GM21717 (cell line): Measurements from ENCODE around the gene BRICD5.
A peak's percentile ranks its signal among the peaks of the same experiment; 100 is the strongest.
"Not testable (repeated sequence)": the region's sequence is repeated elsewhere in the genome, so short reads cannot be mapped to it uniquely, and the experiment has no call there.

Source experiments
- ATAC-seq: cut with Tn5 transposase; IDR thresholded peaks from one replicate; pipeline ENCODE4 v1.9.1; 2021; ENCODE audit warnings: mild to moderate bottlenecking, moderate library complexity; ENCODE audit not compliant: unreplicated experiment

The BRICD5 gene

DNA sequence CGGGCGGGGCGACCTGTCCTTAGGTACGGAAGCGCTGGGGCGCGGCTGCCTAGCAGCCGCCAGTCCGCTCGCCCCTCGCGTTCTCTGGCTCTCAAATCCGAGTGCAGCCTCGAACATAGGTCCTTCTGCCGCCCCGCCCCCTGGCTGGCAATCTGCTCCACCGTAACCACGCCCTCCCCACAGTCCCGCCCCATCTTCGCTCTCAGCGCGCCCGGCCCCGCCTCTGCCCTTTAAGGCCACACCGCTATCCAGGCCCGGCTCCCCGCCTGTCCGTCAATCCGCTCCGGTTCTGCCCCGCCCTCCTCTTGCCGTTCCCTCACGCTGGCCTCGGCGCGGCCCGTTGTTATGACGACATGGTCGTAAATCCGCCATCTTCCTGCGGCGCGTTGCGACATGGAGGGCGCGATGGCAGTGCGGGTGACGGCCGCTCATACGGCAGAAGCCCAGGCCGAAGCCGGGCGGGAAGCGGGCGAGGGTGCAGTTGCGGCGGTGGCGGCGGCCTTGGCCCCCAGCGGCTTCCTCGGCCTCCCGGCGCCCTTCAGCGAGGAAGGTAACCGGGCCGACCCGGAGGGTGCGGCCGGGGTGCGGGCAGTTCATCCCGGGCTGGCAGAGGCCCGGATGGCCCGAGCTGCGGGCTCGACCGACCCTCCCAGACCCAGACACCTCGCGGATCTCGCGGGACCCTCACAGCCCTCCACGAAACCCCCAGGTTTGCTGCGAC, 12.7 kb upstream of the BRICD5 start, which contains the start of gene E4F1:
Gene E4F1 (plus strand): TSS at position 371 of the 721 bp plus-strand sequence. CDS start 23 bp downstream, at position 394.
- peak; percentile 83 for ATAC-seq

GRCh38 chr16:2216330-2216729, 5.7 kb upstream of the BRICD5 start:
- ATAC-seq = no peak

- peak; percentile 70 for ATAC-seq
These were observed 4.0 kb upstream of the BRICD5 start, which contains the start of gene PGP for GRCh38 chr16:2214719-2214968. Gene PGP (minus strand): TSS chr16:2214840. CDS start chr16:2214777, 63 bp downstream.

DNA sequence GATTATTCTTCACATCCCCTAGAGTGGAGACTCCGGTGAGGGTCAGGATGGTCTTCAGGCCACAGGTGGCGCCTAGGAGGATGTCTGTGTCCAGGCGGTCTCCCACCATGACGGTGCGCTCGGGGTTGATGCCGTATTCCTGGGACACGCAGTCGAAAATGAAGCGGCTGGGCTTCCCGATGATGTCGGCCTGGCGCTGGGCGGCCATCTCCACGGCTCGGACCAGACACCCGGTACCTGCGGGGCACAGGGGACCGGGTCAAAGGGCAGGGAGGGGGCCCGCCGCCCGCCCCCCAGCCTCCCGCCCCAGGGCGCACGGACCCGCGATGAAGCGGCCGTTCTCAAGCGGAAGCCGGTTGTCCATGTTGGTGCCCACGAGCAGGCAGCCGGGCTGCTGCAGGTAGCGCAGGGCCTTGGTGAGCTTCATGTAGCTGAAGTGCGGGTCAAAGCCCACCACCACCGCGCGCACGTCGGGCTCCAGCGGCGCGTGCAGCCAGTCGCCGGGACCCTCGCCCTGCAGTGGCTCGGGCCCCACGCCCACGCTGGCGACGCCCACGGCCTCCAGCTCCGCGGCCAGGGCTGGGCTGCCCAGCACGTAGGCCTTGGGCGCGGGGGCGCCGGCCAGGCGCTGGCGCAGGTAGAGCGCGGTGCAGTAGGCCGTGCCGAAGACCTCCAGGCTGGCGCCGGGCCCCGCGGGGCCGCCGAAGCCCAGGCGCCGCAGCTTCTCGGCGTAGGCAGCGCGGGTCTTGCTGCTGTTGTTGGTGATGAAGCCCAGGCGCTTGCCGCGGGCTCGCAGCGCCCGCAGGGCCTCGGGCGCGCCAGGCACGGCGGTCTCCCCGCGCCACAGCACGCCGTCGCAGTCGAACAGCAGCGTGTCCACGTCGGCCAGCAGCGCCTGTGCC, 3.4 kb upstream of the BRICD5 start:
- ATAC-seq = peak; percentile 13

- ATAC-seq = no peak
These were observed 2.0 kb upstream of the BRICD5 start for GRCh38 chr16:2212362-2213324.

DNA sequence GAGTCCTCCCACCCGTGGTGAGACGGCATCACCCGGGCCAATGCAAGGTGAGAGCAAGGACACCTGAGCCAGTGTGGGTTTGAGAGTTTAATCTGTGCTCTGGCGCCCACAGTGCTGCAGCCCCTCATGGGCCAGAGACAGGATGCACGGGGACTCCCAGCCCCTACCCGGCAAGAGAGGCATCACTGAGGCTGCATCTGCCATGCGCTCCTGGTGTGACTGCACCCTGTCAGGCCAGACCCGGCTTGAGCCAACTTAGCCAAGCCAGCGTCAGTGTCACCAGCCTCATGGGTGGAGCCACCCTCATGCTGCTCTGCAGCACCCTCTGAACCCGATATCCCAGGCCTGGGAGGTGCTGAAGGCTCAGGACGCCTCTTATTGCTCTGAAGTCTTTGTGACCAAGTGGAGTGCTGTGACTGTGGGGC, 1.3 kb upstream of the BRICD5 start:
- no peak for ATAC-seq

GRCh38 chr16:2210009-2210332, 692 bp downstream of the BRICD5 start:
- ATAC-seq = no peak

- no peak for ATAC-seq
These were observed 1.2 kb downstream of the BRICD5 start for GRCh38 chr16:2209258-2210008.

DNA sequence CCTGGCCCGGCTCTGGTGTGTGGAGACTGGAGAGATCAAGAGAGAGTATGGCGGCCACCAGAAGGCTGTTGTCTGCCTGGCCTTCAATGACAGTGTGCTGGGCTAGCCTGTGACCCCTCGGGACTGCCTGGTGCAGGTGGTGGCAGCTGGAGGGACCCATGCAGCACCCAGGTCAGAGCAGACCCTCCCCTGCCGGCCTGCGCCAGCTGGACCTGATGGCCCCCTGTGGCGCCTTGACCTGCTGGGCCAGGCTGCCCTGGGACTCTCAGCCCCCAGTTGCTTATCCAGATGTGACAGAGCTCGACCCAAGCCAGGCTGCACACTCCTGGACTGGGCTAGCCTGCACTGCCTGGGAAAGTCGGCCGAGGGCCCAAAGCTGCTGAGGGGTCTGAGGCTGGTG, 1.9 kb downstream of the BRICD5 start:
- no peak for ATAC-seq

DNA sequence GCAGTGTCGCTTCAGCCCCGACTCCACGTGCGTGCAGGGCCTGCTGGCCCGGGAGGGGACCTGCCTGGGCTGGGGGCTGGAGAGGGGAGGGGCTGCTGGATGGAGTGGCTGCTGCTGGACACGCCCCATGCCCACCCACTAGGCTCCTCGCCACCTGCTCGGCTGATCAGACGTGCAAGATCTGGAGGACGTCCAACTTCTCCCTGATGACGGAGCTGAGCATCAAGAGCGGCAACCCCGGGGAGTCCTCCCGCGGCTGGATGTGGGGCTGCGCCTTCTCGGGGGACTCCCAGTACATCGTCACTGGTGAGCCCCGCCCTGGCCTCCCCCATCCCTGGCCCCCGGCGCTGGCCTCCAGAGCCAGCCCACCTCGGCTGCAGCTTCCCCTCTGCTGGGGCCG, 2.4 kb downstream of the BRICD5 start:
- no peak for ATAC-seq

DNA sequence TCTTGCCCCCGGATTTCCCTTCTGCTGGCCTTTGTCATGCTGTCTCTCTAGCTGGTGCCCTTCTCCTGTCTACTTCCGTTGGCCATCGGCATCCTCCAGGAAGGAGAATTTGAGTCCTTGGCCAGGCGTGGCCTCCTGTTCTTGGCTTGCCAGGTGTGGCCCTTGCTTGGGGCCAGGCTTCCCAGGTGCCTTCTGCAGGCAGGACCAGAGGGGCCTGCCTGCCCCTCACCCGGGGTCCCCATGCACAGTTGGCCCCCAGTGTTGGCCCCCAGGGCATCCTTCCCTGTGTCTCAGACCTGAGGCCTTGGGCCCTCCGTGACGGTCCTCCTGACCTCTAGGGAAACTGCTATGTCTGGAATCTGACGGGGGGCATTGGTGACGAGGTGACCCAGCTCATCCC, 2.8 kb downstream of the BRICD5 start:
- ATAC-seq = no peak

DNA sequence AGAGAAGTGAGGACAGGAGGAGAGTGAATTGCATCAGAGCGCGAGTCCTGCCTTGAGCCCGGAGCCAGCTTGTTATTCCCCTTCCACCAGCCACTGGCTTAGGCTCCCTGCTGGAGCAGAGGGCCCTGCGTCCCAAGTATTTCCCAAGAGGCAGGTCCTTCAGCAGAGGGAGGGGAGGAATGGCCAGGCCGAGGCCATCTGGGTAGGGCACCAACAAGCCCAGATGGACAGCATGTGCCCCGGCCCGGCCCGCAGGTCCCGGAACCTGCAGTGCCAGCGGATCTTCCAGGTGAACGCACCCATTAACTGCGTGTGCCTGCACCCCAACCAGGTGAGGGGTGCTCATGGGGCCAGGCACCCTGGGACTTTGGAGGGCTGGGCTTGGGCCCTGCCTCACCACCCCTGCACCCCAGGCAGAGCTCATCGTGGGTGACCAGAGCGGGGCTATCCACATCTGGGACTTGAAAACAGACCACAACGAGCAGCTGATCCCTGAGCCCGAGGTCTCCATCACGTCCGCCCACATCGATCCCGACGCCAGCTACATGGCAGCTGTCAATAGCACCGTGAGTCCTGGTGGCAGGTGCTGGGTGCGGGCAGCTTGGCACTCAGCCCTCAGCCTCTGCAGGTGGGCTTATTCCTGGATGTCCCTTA, 3.8 kb downstream of the BRICD5 start:
- ATAC-seq = no peak

DNA sequence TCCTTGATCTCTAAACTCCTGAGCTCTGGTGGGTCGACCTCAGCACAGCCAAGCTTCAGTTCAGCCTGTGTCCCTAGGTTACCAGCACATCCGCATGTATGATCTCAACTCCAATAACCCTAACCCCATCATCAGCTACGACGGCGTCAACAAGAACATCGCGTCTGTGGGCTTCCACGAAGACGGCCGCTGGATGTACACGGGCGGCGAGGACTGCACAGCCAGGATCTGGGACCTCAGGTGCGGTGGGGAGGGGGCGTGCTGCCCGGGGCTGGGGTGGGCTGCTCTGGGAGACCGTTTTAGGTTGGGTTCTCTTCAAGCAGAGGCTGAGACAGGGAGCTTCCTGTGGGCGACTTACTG, 4.3 kb downstream of the BRICD5 start:
- ATAC-seq = no peak

- peak; percentile 12 for ATAC-seq
These were observed 4.7 kb downstream of the BRICD5 start for GRCh38 chr16:2205967-2206313.

GRCh38 chr16:2205104-2205966, 5.3 kb downstream of the BRICD5 start, which contains the start of gene MLST8:
Gene MLST8 (plus strand): TSS chr16:2205454. CDS start chr16:2206086, 632 bp downstream.
- peak; percentile 43 for ATAC-seq

GRCh38 chr16:2204416-2205103, 6.1 kb downstream of the BRICD5 start:
- no peak for ATAC-seq

DNA sequence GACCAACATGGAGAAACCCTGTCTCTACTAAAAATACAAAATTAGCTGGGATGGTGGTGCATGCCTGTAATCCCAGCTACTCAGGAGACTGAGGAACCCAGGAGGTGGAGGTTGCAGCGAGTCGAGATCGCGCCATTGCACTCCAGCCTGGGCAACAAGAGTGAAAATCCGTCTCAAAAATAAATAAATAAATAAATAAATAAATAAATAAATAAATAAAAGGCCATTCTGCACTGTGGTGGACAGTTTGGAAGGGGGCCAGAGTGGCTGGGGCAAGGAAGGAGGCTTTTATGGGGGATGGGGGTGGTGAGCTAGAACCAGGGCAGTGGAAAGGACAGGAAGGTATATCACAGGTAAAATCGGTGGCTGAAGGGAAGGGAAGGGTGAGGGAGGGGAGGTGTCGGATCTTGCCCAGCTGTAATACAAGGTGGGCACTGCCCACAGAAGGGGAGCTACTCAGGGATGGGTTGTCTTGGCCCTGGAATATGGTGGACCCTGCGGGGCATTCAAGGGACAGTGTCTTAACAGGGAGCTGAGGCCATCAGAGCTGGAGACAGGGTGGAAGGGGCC, 7.5 kb downstream of the BRICD5 start:
- ATAC-seq = not testable (repeated sequence)

GRCh38 chr16:2200313-2200712, 10.3 kb downstream of the BRICD5 start:
- ATAC-seq = no peak
